GM19328 (cell line): ENCODE data around the gene ARL16.
A peak's percentile ranks its signal among the peaks of the same experiment; 100 is the strongest.

Experiments
- ATAC-seq: cut with Tn5 transposase; IDR thresholded peaks from one replicate; pipeline ENCODE4 v1.9.1; 2021; ENCODE audit warnings: mild to moderate bottlenecking, moderate library complexity; ENCODE audit not compliant: unreplicated experiment

ARL16 gene

GRCh38 chr17:81683584-81684441 is at the start of gene ARL16, which contains the start of gene HGS:
ARL16 (minus strand) TSS chr17:81683797; CDS start chr17:81683753, 44 bp downstream.
HGS (plus strand) TSS chr17:81684011; CDS start chr17:81684067, 56 bp downstream.
- peak; percentile 94 for ATAC-seq

GRCh38 chr17:81727324-81728031 is 43.9 kb upstream of the ARL16 start:
- no peak for ATAC-seq

DNA sequence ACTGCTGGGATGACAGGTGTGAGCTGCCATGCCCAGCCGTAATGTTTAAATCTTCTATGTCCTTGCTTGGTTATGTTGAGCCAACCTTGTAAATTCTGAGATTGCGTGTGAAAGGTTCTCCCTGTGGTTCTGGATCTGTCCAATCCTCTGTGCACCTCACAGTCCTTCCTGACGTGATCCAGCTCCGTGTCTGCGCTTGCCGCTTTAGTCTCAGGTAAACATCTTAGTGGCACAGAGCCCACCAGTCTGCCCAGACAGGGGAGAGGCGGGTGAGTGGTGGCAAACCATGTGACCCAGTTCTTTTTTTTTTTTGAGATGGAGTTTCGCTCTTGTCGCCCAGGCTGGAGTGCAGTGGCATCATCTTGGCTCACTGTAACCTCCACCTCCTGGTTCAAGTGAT is 42.4 kb upstream of the ARL16 start:
- ATAC-seq = no peak

GRCh38 chr17:81725439-81725838 is 41.8 kb upstream of the ARL16 start:
- ATAC-seq = no peak

DNA sequence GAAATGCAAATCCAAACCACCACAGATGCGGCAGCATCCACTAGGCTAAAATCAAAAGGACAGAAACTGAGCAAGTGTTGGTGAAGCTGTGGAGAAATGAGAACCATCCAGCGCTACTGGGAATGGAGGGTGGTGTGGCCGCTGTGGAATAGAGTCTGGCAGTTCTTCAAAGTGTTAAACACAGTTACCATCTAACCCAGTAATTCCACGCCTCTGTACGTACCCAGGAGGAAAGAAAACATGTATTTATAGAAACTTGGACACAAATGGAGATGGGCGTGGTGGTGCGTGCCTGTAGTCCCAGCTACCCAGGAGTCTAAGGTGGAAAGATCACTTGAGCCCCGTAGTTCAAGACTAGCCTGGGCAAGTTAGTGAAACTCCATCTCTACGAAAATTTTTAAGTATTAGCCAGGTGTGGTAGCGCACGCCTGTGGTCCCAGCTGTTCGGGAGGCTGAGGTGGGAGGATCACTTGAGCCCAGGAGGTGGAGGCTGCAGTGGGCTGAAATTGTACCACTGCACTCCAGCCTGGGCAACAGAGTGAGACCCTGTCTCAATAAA is 40.1 kb upstream of the ARL16 start:
- no peak for ATAC-seq

GRCh38 chr17:81722184-81723120 is 38.9 kb upstream of the ARL16 start:
- no peak for ATAC-seq

- ATAC-seq = no peak
These were observed 36.9 kb upstream of the ARL16 start for GRCh38 chr17:81720267-81721071.

DNA sequence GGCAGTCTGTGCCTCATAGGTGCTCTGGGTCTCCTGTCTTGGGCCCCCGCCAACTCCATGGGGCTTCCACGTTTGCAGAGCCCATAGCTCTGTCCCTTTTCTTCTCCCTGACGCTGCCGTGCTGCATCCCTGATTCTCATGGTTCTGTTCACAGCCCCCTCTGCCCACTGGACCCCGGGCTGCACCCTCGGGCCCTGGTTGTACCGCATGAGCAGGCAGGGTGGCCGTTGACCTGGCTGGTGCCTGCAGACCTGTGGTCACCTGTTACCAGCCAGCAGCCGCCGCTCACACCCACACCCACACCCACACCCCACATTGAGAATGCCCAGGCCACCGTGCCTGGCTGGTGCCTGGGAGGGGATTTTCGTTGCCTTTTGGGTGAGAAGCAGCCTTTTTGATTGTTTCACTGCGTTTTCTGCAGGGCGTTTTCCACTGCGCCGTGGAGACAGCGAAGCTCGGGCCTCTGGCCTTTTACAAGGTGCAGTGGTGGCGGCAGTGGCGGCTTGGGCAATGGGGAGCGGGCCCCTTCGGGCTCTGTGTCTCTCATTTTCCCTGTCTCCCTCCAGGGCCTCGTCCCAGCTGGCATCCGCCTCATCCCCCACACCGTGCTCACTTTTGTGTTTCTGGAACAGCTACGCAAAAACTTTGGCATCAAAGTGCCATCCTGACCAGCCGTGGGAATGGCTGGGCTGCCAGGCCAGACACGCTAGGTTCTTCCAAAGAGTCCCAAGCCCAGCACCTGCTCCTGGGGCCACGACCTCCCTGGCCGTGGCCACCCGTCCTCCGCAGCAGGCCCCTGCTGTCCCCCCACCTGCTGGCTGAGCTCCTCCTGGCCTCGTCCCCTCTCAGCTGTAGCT is 36.0 kb upstream of the ARL16 start:
- ATAC-seq = no peak

- no peak for ATAC-seq
These were observed 34.1 kb upstream of the ARL16 start for GRCh38 chr17:81717766-81718089.

GRCh38 chr17:81717049-81717765 is 33.6 kb upstream of the ARL16 start:
- ATAC-seq = no peak

- ATAC-seq = no peak
These were observed 33.0 kb upstream of the ARL16 start for GRCh38 chr17:81716674-81716996.

DNA sequence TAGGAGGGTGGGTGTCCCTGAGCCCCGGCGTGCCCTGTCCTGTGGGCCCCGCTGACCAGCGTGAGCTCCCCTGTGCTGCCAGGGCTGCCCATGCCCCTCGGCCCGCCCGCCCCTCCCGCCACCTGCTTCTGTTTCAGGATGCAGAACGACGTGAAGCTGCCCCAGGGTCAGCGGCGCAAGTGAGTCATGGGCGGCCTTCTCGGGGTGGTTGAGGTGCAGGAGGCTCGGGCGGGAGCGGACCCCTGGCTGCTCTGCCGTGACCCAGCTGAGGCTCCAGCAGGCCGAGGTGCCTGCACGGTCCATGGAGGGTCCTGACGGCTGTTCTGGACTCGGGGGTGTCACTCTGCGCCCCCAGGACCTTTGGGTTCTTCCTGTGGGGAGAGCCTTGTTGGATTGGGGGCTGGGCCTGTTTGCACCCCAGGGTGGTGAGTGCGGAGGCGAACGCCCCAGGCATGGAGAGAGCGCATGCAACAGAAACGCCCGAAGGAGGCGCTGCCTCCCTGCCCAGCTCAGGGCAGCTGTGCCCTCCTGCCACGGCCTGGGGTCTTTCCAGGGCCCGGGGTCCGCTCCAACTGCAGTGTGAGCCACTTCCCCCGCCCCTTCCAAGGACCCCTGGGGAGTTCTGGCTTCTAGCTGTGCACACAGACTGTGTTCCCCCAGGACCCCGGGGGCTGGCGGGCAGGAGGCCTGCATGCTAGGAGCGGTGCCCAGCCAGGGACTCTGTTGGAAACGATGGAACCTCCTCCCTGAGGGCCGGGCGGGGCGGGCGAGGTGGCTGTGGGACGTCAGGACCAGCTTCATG is 32.5 kb upstream of the ARL16 start:
- ATAC-seq = no peak

DNA sequence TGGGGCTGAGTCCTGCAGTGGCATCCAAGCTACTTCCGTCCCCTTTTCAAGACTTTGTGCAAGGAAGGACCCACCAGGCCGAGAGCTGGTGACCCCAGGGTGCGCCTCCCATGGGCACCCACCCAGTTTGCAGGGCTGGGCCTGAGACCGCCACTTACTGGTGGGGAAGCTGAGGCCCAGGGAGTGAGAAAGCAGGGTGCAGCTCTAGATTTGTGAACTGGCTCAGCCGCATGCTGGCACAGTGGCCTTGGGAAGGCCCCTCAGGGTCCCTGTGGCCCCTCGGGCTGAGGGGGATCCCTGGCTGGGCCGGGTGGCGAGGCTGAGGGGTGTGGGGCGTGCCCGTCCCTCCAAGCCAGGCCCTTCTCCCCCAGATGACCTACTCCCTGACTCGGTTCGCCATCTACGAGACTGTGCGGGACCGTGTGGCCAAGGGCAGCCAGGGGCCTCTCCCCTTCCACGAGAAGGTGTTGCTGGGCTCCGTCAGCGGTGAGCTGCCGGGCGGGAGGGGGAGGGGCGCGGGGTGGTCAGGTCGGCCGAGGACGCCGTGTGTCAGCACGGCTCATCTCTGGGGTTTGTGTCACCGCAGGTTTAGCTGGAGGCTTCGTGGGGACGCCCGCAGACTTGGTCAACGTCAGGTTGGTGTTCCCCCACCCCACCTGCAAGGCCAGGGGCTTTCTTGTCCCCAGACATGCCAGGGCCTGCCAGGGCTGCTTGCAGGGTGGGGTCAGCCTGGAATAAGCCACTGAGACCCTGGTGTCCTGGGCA is 31.7 kb upstream of the ARL16 start:
- ATAC-seq = no peak

DNA sequence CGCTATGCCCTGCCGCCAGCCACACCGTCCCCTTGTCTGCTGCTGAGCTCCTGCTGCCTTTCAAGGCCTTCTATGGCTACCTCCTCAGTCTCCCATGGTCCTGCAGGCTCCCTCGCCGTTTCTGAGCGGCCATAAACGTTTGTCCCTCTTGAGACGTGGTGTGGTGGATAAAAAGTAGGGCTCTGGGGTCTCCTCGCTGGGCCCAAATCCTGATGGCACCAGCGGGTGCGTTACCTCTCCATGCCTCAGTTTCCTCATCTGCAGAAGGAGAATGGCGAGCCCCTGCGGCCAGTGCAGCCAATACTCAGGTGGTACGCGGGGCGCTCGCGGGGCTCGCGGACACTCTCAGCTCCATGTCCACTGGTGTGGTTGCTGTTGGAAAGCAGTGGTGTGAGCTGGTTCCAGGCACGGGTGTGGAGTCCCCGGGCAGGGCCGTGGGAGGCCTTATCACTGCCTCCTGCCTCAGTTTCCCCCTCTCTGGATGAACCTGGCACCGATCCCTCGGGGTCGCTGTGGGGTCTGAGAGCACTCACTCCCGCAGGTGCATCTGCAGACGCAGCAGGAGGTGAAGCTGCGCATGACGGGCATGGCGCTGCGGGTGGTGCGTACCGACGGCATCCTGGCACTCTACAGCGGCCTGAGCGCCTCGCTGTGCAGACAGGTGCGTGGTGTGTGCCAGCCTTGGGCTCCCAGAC is 31.0 kb upstream of the ARL16 start:
- ATAC-seq = no peak

GRCh38 chr17:81713556-81714411 is 30.2 kb upstream of the ARL16 start:
- no peak for ATAC-seq
